Activated CD4-positive, CD25-positive, alpha-beta regulatory T cell (primary cell): Measurements from ENCODE around the gene SCN3A.

Source experiments
- DNase-seq, 4 experiments: peaks; one replicate each; lab custom pipeline; 2025; lab: John Stamatoyannopoulos, UW

The SCN3A gene

DNA sequence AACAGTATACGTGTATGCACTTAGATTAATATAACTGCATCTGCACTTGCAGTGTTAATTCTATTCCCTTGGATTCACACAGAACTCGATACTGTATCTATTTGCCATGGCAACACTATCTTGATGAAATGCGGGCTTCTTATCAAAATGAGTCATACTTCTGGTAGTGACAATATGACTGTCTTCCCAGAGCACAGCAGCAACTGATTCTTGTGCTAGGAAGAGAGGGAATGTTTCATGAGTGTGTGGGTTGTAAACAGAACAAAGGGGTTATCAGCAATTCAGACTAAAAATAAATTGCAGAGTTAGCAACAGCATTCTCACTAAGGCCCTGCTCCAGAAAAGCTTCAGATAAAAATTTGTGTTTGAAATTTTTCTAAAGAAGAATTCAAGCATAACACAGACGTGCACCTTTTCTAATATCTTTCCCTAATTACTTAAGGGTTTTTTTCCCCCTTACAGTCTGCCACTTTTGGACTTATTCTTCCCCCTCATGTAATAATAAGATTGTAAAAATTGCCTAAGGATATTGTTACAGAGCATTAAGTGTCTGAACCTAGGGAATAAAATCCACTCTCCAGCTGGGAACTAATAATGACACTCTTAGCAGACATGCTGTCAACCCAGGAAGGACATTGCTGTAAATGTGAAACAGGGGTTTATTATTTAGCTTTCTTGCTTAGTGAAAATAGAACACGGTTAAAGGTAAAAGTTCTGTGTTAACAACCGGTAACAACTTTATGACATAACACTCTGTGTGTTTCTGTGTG, 148.6 kb downstream of the SCN3A start:
- DNase-seq = no peak

DNA sequence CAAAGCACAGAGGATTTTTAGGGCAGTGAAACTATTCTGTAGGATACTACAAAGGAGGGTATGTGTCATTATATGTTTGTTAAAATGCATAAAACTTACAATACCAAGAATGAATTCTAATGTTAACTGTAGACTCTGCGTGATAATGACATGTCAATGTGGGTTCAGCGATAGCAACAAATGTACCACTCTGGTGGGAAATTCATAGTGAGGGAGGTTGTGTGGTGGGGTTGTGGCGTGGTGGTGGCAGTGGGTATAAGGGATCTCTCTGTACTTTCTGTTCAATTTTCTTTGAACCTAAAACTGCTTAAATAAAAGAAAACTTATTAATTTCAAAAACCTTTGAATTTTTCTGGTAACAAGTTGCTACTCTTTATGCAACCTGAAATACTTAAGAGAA, 149.2 kb downstream of the SCN3A start:
- DNase-seq = no peak

GRCh38 chr2:165044505-165045303, 159.1 kb downstream of the SCN3A start:
- DNase-seq = no peak
